Colon (tissue), 2 donors: Measurements from ENCODE around the gene SEMA4B.
"Not testable (repeated sequence)": the region's sequence is repeated elsewhere in the genome, so short reads cannot be mapped to it uniquely, and the experiment has no call there.

ENCODE experiments used
- FAIRE-seq: peaks from 2 replicates; lab custom pipeline; 2012; peaks lifted over from hg19 to GRCh38; lab: Jason Lieb, UNC
- donor health status: control.
- donor health status: control.

SEMA4B gene

DNA sequence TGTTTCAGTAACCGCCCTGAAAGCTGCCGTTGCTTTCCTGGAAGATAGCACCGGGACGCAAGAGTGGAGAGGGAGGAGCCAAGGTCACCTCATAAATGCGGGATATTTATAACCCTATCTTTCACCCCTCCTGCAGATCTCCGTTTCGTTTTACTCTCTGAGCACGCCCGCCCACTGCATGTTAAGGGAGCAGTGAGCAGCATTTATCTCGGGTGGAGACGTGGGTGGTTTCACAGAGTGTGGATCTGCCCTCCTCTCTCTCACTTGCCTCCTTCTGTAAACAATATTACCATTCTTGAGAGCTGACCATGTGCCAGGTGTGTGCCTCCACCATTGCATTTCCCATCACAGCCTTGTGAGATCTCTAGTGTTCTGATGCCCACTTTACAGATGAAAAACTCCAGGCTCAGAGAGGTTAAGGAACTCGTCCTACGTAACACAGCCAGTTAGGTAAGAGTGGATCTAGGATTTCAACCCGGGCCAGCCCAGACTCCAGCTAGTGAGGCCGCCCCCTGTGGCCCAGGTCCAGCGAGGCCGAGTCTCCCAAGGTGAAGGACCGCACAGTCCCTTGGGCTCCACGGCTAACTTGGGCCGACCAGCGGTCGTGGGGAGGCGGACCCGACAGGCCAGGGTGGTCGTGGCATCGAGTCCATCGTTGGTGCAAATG, 16.9 kb upstream of the SEMA4B start:
- no peak for FAIRE-seq

- no peak for FAIRE-seq
Measured at GRCh38 chr15:90184786-90185704, 16.1 kb upstream of the SEMA4B start.

DNA sequence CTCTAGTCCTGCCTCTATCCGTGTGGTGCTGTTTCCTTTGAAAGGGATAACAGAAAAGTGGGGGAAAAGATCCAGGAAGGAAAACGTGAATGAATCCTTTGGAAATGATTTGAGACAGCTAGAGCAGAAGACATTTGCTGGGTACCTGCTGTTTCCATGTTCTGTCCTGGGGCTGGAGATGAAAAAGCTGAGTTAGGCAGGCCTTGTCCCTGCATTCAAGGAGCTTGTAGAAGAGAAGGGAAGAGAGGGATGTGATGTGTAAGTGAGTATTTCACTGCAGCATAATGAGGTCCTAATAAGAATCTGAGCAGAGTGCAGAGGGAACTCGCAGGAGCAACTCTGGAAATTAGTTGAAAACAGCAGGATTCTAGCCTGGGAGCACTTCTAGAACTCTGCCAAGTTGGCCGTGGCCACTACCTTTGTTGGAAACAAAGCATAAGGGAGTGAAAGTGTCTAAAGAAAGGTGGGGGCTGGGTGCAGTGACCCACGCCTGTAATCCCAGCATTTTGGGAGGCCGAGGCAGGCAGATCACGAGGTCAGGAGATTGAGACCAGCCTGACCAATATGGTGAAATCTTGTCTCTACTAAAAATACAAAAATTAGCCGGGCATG, 13.8 kb upstream of the SEMA4B start:
- no peak for FAIRE-seq

GRCh38 chr15:90188065-90188464, 13.1 kb upstream of the SEMA4B start:
- not testable (repeated sequence) for FAIRE-seq

DNA sequence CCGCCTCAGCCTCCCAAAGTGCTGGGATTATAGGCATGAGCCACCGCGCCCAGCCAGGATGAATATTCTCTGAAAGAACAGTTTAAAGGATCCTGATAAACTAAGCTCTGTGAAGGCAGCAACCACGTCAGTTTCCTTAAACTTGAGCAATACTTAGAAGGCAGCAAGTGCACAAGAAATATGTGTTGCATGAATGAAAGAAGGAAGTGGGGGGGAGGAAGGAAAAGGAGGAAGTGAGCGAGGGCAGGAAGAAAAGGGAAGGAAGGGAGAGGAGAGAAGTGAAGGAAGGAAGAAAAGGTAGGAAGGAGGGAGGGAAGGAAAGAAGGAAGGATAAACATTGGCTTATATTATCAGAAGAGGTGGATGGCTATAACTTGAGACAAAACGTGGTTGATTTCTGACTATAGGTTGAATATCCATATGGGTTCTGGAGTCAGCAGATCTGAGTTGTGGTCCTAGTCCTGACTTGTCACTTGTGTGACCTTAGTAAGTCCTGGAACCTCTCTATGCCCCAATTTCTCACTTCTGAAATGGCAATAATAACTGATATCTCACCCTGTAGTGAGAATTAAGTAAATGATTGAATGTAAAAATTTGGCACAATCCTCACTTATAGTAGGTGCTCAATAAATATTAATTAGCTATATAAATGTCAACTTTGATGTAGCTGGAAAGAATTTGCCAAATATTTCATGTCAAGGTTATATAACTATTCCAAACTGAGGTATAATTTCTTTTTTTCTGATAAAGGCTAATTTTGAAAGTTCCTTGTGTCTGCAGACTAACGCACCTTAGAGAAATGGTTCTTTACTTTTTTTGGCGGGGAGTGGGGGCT, 12.0 kb upstream of the SEMA4B start:
- no peak for FAIRE-seq

DNA sequence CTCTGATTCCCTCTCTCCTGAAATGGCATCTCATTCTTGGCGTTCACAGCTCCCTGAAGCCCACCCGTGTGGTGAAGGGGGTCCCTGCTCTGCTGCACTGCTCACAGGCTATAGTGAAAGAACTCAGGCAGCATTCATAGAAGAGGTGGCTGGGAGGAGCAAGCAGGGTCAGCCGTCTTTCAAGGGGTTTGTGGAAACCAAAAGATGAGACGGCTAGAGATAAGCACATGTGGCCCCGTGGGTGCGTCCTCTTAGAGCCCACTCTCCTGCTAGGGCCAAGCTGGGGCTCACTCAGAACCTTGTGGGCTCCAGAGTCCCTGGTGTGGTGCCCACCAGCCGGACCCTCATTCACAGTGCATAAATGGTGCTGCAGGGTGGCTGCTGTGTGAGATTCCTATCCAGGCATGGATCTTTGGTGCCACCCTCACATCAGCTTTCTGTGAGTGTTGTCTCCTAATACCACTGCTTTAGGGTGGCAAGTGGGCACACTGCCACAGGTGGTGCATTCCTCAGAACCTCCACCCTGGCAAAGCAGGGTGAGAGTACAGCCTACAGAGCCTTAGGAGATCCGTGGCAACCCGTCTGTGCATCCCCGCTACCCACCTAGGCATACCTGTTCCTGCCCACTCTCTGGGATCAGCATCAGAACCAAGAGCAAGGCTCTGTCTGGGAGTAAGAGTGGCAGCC, 11.2 kb upstream of the SEMA4B start:
- FAIRE-seq, result no peak

DNA sequence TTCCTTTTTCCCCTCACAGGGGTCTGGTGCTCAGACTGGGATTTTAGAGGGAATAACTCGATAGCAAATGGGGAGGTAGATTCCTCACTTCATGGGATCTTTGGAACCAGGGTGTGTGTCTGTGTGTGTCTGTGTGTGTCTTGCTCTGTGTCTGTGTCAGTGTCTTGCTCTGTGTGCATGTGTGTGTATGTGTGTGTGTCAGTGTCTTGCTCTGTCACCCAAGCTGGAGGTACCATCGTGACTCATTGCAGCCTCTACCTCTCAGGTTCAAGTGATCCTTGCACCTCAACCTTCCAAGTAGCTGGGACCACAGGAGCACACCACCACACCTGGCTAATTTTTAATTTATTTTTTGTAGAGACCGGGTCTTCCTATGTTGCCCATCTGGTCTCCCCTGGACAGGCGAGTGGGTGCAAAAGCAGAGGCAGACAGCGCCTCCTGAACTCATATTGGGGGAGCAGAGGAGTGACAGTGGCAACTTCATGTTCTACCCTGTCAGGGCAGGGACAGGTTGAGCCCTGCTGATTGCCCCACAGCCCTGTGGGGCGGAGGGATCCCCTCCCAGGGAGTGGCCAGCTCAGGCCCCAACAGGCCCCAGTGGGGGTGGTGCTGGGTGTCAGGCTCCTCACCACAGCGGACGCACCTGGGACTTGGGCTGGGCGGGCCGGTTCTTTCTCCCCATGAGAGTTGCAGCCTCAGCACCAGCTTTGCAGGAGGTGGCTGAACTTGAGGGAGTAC, 10.4 kb upstream of the SEMA4B start:
- FAIRE-seq, result no peak

DNA sequence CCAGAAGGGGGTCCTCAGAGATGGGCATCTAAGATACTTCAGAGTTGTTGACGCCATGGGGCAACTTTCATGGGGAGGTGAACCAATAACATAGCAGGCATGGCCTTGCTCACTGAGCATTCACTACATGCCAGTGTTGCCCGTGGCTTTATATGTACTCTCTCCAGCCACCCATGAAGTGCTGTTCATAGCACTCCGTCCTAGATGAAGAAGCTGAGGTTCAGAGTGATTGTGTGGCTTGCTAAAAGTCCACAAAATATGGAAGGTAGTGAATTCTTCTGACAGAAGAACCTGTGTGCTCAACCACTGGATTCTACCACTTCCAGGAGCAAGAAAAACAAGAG, 9.8 kb upstream of the SEMA4B start:
- no peak for FAIRE-seq

DNA sequence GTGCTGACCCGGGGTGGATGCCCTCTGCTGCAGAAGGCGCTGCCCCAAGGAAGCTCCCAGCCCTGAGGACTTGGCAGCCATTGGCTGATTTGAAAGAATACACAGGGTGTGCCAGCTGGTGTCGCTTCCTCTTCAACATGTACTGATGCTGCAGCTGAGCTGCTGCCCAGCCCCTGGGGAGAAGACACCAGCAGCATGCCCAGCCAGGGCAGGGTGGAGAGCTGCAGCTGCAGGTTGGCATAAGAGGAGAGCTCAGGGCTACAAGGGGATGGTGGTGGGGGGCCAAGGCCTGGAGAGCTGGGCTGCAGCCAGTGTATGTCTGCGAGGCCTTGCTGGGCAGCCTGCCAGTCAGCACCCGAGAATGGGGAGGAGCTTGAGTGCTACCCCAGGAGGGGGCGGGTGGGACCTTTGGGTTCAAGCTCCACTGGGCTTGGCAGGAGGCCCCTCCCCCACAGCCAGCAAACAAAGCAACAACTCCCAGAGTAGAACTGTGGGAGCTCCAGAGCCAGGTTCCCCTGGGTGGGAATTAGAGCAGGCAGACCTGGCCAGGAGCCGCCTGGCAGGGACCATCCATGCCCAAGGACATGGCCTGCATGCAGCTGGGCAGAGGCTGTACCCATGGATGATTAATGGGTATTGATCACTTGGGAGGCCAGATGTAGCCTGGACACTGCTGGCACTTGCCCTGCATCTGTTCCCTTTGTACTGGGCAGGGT, 9.2 kb upstream of the SEMA4B start:
- FAIRE-seq, result no peak

GRCh38 chr15:90192961-90193786, 8.0 kb upstream of the SEMA4B start:
- FAIRE-seq, result no peak

- no peak for FAIRE-seq
Measured at GRCh38 chr15:90194655-90195054, 6.5 kb upstream of the SEMA4B start.

DNA sequence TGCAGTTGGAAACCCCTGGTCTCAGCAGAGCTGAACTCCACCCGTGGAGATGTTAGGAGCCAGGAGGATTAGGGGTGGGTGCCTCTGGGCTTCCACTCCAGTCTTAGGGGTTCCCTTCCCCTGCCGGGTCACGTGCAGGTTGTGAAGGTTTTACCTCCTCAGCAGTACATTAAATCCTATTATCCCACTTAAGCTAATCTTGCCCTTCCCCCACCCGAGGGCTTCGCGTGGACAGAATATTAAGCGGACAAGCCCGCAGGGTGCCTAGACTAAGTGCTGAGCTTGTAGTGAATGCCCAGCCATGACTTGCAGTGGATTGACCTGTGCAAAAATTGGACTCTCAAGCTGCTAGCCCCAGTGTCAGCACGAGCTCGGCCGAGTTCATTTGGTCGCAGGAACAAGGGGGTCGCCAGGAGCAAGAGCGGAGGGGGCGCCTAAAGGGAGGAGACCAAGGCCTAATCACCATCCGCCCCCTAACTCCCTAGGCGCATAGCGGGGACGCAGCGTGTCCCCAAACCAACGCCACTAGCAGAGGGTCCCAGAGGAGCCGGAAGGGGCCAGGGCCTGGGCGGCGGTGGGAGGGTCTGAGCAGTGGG, 498 bp upstream of the SEMA4B start:
- no peak for FAIRE-seq

DNA sequence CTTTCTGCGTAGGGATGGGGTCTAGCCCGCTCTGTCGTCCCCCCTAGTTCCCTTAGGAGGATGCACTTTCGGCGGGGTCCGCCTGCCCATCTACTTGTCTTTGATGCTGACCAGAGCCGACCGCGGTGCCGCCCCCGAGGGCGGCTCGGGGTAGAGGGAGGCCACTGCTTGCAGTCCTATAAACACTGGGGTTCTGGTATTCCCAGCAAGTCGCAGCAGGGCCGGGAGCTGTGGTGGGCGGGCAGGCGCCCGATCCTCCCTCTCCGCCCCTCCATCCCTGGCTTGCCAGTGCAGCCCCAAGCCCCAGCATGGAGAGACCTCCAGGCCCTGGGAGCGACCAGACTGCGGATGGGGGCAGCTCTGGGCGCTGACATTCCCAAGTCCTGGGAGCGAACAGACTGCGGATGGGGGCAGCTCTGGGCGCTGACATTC, 830 bp downstream of the SEMA4B start:
- no peak for FAIRE-seq

GRCh38 chr15:90202929-90203328, 1.8 kb downstream of the SEMA4B start:
- no peak for FAIRE-seq

DNA sequence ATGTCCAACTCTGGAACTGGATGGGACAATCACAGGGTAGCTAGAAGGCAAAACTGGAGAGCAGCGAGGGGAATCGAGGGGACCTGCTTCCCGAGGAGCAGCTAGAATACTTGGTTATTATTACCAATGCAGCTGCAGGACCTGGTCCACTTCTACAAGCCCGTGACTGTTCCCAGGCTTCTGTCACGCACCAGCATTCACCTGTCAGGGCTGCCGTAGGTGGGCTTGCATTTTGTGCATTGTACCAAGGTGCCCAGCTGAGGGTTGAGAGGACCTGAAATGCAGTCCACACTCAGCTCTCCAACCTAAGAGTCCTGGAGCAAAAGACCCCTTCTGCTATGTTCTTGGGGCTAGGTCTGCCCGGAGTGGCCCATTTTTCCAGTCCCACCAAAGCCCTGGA, 2.3 kb downstream of the SEMA4B start:
- no peak for FAIRE-seq

DNA sequence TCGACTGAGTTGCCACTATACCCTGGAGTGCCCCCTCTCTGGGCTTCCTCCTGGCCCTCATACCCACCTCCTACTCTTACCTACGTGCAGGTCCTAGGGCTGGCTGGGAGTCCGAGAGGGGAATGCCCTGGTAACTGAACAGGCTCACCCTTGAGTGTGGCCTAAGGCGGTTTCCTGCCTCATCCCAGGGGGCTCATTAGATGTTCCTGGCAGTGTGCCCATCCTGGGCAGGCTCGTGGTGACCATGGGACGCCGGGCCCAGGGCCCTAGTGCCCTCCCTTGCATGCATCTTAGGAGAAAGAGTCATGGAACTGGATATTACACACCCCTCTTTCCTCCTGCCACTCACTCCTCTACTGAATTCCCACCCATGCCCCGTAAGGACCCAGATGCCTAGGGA, 2.8 kb downstream of the SEMA4B start:
- FAIRE-seq, result no peak

DNA sequence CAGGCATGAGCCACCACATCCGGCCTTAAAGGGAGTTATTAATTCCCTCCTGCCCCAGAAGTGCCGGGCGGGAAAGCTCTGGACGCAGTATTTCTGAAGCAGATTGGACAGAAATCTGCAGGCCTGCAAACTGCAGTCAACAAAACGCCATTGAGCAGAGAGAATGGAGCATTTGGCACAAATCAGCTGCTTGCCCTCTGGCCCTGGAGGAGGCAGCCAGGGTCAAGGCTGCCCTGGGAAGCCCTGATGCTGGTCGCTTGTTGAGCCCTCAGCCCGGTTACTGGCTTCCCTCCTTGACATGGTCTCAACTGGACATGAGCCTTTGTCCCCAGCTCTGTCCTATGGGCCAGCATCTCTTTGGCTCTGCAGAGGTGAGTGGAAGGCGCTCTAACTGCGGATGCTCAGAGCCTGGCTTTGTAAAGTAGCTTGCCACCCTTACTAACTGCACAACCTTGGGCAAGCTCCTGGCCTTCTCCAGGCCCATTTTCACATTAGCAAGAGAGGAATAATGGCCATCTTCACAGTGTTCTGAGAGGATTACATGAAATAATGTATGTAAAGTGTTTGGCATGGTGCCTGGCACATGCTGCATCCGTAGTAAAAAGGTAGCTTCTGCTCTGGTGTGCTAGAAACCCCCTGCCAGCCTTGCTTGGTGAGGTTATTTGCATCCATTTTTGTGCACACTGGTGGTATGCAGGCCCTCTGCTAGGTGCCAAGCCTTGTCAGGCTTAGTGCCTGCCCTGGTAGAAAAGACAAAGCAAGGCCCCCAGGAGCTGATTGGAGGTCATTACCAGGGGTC, 4.1 kb downstream of the SEMA4B start:
- no peak for FAIRE-seq

- FAIRE-seq, result no peak
Measured at GRCh38 chr15:90205886-90206285, 4.8 kb downstream of the SEMA4B start.
